Gastrocnemius medialis (tissue), 4 donors: ENCODE data around the gene RPL28.

Source experiments
- CTCF ChIP-seq, 5 experiments: fragments of 450-650 bp in 3 of 5; fragments of 200-600 bp in 2 of 5; sonication (generic) in 2 of 5; IDR thresholded peaks in 4 of 5; conservative IDR thresholded peaks in 1 of 5; 1 replicate in 4 of 5; 2 replicates in 1 of 5; pipeline ENCODE4 v1.5.1; 2016 to 2019; ENCODE audit warnings: antibody characterized with exemption in 5 of 5, mild to moderate bottlenecking in 3 of 5, moderate library complexity in 3 of 5
- POLR2A ChIP-seq, 2 donors: fragments of 450-650 bp; IDR thresholded peaks; one replicate each; pipeline ENCODE4 v1.6.1; 2017; ENCODE audit warnings: antibody characterized with exemption in 2 of 2, mild to moderate bottlenecking in 2 of 2, moderate library complexity in 2 of 2

DNA sequence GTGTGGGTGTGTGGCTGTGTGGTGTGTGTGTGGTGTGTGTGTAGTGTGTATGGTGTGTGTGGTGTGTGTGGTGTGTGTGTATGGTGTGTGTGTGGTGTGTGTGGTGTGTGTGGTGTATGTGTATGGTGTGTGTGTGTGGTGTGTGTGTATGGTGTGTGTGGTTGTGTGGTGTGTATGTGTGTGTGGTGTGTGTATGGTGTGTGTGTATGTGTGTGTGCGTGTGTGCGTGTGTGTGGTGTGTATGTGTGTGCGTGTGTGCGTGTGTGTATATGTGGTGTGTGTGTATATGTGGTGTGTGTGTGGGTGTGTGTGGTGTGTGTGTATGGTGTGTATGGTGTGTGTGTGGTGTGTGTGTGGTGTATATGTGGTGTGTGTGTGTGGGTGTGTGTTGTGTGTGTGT lies 49.3 kb downstream of the RPL28 start:
- TF ChIP-seq CTCF (IDR thresholded peaks at IDR 0.05 in 4 of 5, conservative IDR thresholded peaks at IDR 0.05 in 1 of 5): no peak
- no peak for TF ChIP-seq POLR2A (IDR thresholded peaks at IDR 0.05)
